Measurements from ENCODE around the gene ZNF581.

Gene ZNF581

DNA sequence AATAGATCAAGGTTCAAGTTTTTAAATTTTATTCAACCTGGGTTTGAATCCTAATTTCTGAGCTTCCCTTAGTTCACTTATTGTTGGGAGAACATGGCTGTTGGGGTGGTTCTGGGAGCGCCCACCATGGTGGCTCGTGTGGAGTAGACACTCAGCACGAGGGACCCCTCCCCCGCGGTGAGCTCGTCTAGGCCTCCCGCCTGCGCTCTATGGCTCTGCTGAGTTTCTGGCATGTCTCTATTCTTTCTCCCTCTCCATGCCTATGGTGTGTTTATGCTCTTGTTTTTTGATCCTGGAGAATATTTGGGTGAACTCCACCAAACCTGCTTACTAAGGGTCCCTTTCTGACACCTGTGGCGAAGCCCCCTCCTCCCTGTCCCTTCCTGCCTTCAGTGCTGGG is 30.0 kb downstream of the ZNF581 start:
- DNase-seq (ENCODE audit: low read depth in 1 of 2, low spot score in 1 of 2): no peak
- no peak for TF ChIP-seq SPI1 (IDR thresholded peaks at IDR 0.05; ENCODE audit: borderline replicate concordance, low read depth)
- TF ChIP-seq, protein P1, sequence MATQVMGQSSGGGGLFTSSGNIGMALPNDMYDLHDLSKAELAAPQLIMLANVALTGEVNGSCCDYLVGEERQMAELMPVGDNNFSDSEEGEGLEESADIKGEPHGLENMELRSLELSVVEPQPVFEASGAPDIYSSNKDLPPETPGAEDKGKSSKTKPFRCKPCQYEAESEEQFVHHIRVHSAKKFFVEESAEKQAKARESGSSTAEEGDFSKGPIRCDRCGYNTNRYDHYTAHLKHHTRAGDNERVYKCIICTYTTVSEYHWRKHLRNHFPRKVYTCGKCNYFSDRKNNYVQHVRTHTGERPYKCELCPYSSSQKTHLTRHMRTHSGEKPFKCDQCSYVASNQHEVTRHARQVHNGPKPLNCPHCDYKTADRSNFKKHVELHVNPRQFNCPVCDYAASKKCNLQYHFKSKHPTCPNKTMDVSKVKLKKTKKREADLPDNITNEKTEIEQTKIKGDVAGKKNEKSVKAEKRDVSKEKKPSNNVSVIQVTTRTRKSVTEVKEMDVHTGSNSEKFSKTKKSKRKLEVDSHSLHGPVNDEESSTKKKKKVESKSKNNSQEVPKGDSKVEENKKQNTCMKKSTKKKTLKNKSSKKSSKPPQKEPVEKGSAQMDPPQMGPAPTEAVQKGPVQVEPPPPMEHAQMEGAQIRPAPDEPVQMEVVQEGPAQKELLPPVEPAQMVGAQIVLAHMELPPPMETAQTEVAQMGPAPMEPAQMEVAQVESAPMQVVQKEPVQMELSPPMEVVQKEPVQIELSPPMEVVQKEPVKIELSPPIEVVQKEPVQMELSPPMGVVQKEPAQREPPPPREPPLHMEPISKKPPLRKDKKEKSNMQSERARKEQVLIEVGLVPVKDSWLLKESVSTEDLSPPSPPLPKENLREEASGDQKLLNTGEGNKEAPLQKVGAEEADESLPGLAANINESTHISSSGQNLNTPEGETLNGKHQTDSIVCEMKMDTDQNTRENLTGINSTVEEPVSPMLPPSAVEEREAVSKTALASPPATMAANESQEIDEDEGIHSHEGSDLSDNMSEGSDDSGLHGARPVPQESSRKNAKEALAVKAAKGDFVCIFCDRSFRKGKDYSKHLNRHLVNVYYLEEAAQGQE (IDR thresholded peaks at IDR 0.05; ENCODE audit: insufficient replicate concordance, low read depth): no peak
- TF ChIP-seq, protein P2, sequence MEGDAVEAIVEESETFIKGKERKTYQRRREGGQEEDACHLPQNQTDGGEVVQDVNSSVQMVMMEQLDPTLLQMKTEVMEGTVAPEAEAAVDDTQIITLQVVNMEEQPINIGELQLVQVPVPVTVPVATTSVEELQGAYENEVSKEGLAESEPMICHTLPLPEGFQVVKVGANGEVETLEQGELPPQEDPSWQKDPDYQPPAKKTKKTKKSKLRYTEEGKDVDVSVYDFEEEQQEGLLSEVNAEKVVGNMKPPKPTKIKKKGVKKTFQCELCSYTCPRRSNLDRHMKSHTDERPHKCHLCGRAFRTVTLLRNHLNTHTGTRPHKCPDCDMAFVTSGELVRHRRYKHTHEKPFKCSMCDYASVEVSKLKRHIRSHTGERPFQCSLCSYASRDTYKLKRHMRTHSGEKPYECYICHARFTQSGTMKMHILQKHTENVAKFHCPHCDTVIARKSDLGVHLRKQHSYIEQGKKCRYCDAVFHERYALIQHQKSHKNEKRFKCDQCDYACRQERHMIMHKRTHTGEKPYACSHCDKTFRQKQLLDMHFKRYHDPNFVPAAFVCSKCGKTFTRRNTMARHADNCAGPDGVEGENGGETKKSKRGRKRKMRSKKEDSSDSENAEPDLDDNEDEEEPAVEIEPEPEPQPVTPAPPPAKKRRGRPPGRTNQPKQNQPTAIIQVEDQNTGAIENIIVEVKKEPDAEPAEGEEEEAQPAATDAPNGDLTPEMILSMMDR (IDR thresholded peaks at IDR 0.05; ENCODE audit: insufficient read depth, low read length): no peak
- no peak for TF ChIP-seq GABPA (IDR thresholded peaks at IDR 0.05; ENCODE audit: low read depth)
- no peak for TF ChIP-seq POLR2AphosphoS5 (IDR thresholded peaks at IDR 0.05; ENCODE audit: low read depth)
- no peaks in the 10 kb centered on the region for H3K27me3 ChIP-seq (ENCODE audit: insufficient read depth, poor library complexity, severe bottlenecking)
- H3K27ac ChIP-seq (replicated peaks): no peak overlapping the region
- no peak overlapping the region for H3K4me3 ChIP-seq (replicated peaks; ENCODE audit: insufficient read depth, low read length)

DNA sequence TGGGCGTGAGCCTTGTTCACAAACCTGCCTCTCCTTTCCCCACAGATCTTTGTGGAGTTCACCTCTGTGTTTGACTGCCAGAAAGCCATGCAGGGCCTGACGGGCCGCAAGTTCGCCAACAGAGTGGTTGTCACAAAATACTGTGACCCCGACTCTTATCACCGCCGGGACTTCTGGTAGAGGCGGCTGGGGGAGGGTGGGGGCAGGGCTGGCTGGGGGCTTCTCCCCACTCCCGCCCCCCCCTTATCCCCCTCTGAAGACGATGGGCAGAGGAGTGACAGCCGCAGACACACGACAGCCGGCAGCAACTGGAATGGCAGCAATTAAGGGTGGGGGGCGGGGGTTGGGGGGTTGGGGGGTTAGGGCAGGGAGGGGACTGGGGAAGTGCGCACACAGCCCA is 30.4 kb downstream of the ZNF581 start:
- Histone ChIP-seq H3K27me3 (ENCODE audit: insufficient read depth, poor library complexity, severe bottlenecking) (no peaks in the 10 kb centered on the region), H3K4me3 (replicated peaks; ENCODE audit: insufficient read depth, low read length) (no peak overlapping the region), H3K27ac (replicated peaks) (no peak overlapping the region)
- no peak for TF ChIP-seq GABPA (IDR thresholded peaks at IDR 0.05; ENCODE audit: low read depth)
- TF ChIP-seq, protein P2 (IDR thresholded peaks at IDR 0.05; ENCODE audit: insufficient read depth, low read length): no peak
- no peak for TF ChIP-seq POLR2AphosphoS5 (IDR thresholded peaks at IDR 0.05; ENCODE audit: low read depth)
- TF ChIP-seq SPI1 (IDR thresholded peaks at IDR 0.05; ENCODE audit: borderline replicate concordance, low read depth): no peak
- TF ChIP-seq, protein P1 (IDR thresholded peaks at IDR 0.05; ENCODE audit: insufficient replicate concordance, low read depth): no peak
- no peak for DNase-seq (ENCODE audit: low read depth in 1 of 2, low spot score in 1 of 2)

DNA sequence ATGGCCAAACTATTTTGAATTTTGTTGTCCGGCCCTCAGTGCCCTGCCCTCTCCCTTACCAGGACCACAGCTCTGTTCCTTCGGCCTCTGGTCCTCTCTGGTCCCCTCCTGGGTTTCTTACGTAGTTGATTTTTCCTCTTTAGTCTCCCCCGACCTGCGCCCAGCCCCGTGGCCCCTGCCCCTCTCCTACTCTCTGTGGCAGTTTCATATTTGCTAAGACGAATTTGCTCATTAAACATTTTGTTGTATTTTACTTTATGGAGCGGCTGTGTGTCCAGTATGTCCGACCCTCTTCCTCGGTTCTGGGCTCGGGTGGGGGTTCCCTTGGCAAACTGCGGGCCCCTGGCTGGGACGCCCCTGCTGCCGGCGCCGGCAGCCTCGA is 31.0 kb downstream of the ZNF581 start:
- no peak for DNase-seq (ENCODE audit: low read depth in 1 of 2, low spot score in 1 of 2)
- TF ChIP-seq, protein P2 (IDR thresholded peaks at IDR 0.05; ENCODE audit: insufficient read depth, low read length): no peak
- TF ChIP-seq SPI1 (IDR thresholded peaks at IDR 0.05; ENCODE audit: borderline replicate concordance, low read depth) (no peak), GABPA (IDR thresholded peaks at IDR 0.05; ENCODE audit: low read depth) (no peak), POLR2AphosphoS5 (IDR thresholded peaks at IDR 0.05; ENCODE audit: low read depth) (no peak)
- TF ChIP-seq, protein P1 (IDR thresholded peaks at IDR 0.05; ENCODE audit: insufficient replicate concordance, low read depth): no peak
- peak overlapping the region; percentile 69 for H3K27ac ChIP-seq (replicated peaks)
- peak overlapping the region; percentile 65 for H3K4me3 ChIP-seq (replicated peaks; ENCODE audit: insufficient read depth, low read length)
- H3K27me3 ChIP-seq (ENCODE audit: insufficient read depth, poor library complexity, severe bottlenecking): no peaks in the 10 kb centered on the region
